K562 (cell line): ENCODE data around the gene LUZP1. TPM values are rescaled to one million over a fixed set of nuclear protein-coding genes. Genes with fewer than 3 reads are reported as not detected.

ENCODE experiments used
- ATAC-seq: fragments of 200-7000 bp; cut with Tn5 transposase; 3 replicates; pipeline ENCODE4 v1.9.1; 2020; ENCODE audit warnings: moderate library complexity
- BruUV-seq: library from RNA; stranded (reverse); fragments of 400-500 nt; replicated peaks from 2 replicates; lab custom pipeline; 2021; lab: Mats Ljungman, UMichigan
- CTCF ChIA-PET: fragments of 300-600 bp; formaldehyde crosslinking; extraction: SDS; loops from one replicate; lab custom pipeline; 2021; ENCODE audit warnings: low intra/inter-chr PET ratio; lab: Yijun Ruan, JAX
- POLR2A ChIA-PET: fragments of 300-600, 350-650 bp; sonication (Branson Sonifier 250); formaldehyde crosslinking; extraction: SDS; loops from one replicate; lab custom pipeline; 2021; ENCODE audit warnings: antibody characterized with exemption, inconsistent platforms; lab: Yijun Ruan, JAX
- DNase-seq, 4 experiments: peaks; one replicate each; pipeline versions ENCODE4 v3.0.0 to v3.0.0-alpha.2; 2011 to 2018; ENCODE audit warnings: low spot score in 3 of 4, mixed read lengths in 3 of 4; ENCODE audit errors: extremely low read depth in 1 of 4
- FAIRE-seq: peaks from 2 replicates; lab custom pipeline; 2011; peaks lifted over from hg19 to GRCh38; lab: Jason Lieb, UNC
- H2AFZ ChIP-seq: 2 replicates; pipeline ENCODE4 v1.6.0; 2011; ENCODE audit warnings: low read depth, low read length, control low read depth, inconsistent platforms
- H3K27ac ChIP-seq: fragments of 200-600 bp; 3 replicates; pipeline ENCODE4 v1.8.0; 2011; ENCODE audit warnings: low read depth, mild to moderate bottlenecking, control low read depth, inconsistent platforms, low read length, moderate library complexity, mixed read lengths; ENCODE audit errors: extremely low read depth
- H3K27me3 ChIP-seq, 2 experiments: fragments of 300-600 bp in 1 of 2; 2 replicates in 1 of 2; 3 replicates in 1 of 2; pipeline versions ENCODE4 v1.6.0 to v1.8.0; 2011; ENCODE audit warnings: inconsistent platforms in 2 of 2, low read length in 2 of 2, mild to moderate bottlenecking in 1 of 2, mixed read lengths in 1 of 2, moderate library complexity in 1 of 2; ENCODE audit not compliant: control insufficient read depth in 2 of 2, insufficient read depth in 2 of 2
- H3K36me3 ChIP-seq: fragments of 300-600 bp; 3 replicates; pipeline ENCODE4 v1.8.0; 2011; ENCODE audit warnings: mild to moderate bottlenecking, low read length, inconsistent platforms; ENCODE audit not compliant: control insufficient read depth, insufficient read depth
- H3K4me1 ChIP-seq, 2 experiments: fragments of 200-600 bp in 1 of 2; replicated peaks in 1 of 2; 2 replicates in 1 of 2; 3 replicates in 1 of 2; pipeline versions ENCODE4 v1.5.1 to v1.8.0; 2011; ENCODE audit warnings: inconsistent platforms in 2 of 2, low read length in 2 of 2, mild to moderate bottlenecking in 1 of 2, mixed read lengths in 1 of 2, moderate library complexity in 1 of 2; ENCODE audit not compliant: control insufficient read depth in 2 of 2, insufficient read depth in 2 of 2
- H3K4me2 ChIP-seq: 2 replicates; pipeline ENCODE4 v1.6.1; 2011; ENCODE audit warnings: low read length, control low read depth, inconsistent platforms, mixed read lengths; ENCODE audit not compliant: insufficient read depth
- H3K4me3 ChIP-seq: fragments of 200-600 bp; sonication (generic), shearing (Covaris generic); 2 replicates; pipeline ENCODE4 v1.5.1; 2016; ENCODE audit warnings: control low read depth, inconsistent platforms
- H3K79me2 ChIP-seq: fragments of 200-600 bp; 3 replicates; pipeline ENCODE4 v1.8.0; 2011; ENCODE audit warnings: low read length, inconsistent platforms; ENCODE audit not compliant: control insufficient read depth, insufficient read depth
- H3K9ac ChIP-seq, 2 experiments: 2 replicates each; pipeline versions ENCODE4 v1.6.0 to v1.6.1; 2011; ENCODE audit warnings: low read depth in 2 of 2, low read length in 2 of 2, control low read depth in 1 of 2, inconsistent platforms in 1 of 2, mild to moderate bottlenecking in 1 of 2, mixed read lengths in 1 of 2; ENCODE audit not compliant: insufficient read depth in 1 of 2
- H3K9me1 ChIP-seq: one replicate; pipeline ENCODE4 v1.6.0; 2011; ENCODE audit warnings: inconsistent platforms, mild to moderate bottlenecking, low read length, moderate library complexity; ENCODE audit not compliant: control insufficient read depth, insufficient read depth
- H3K9me3 ChIP-seq: replicated peaks from 2 replicates; pipeline ENCODE4 v1.5.1; 2011; ENCODE audit warnings: low read depth, low read length, inconsistent platforms; ENCODE audit not compliant: control insufficient read depth, insufficient read depth
- H4K20me1 ChIP-seq: replicated peaks from 2 replicates; pipeline ENCODE4 v1.6.1; 2011; ENCODE audit warnings: low read length, inconsistent platforms, mixed read lengths; ENCODE audit not compliant: control insufficient read depth, insufficient read depth
- CREB5 ChIP-seq: fragments of 250-450 bp; sonication (Bioruptor Pico); IDR thresholded peaks from 2 replicates; pipeline ENCODE4 v1.5.0; 2020; ENCODE audit warnings: mild to moderate bottlenecking
- LARP7 ChIP-seq: fragments of 450-650 bp; IDR thresholded peaks from 2 replicates; pipeline ENCODE4 v1.6.1; 2016
- MAFF ChIP-seq: IDR thresholded peaks from 2 replicates; pipeline ENCODE4 v1.6.1; 2012; ENCODE audit warnings: low read length, improper control_type of control experiment
- MIER1 ChIP-seq: fragments of 450-650 bp; IDR thresholded peaks from 2 replicates; pipeline ENCODE4 v1.6.1; 2016; ENCODE audit warnings: antibody characterized with exemption, mild to moderate bottlenecking, low read depth
- OTX1 ChIP-seq: fragments of 450-650 bp; formaldehyde crosslinking; IDR thresholded peaks from 2 replicates; pipeline ENCODE4 v1.4.0; 2022; ENCODE audit warnings: mild to moderate bottlenecking
- PRPF4 ChIP-seq: fragments of 200-400 bp; formaldehyde crosslinking; IDR thresholded peaks from one replicate; pipeline ENCODE4 v1.6.1; 2017; ENCODE audit warnings: low read length, low read depth, mild to moderate bottlenecking; ENCODE audit not compliant: insufficient read depth, poor library complexity, severe bottlenecking
- PURB ChIP-seq: sonication (generic); formaldehyde crosslinking; IDR thresholded peaks from 2 replicates; pipeline ENCODE4 v1.9.0; 2021; ENCODE audit warnings: low read depth, mild to moderate bottlenecking, missing genetic modification reagents
- ZNF146 ChIP-seq: IDR thresholded peaks from one replicate; pipeline ENCODE4 v1.6.1; 2018; ENCODE audit warnings: missing compliant biosample characterization; ENCODE audit not compliant: unreplicated experiment
- ZNF408 ChIP-seq: fragments of 250-450 bp; sonication (Bioruptor Pico); IDR thresholded peaks from 2 replicates; pipeline ENCODE4 v1.4.0; 2020; ENCODE audit warnings: low read depth, mild to moderate bottlenecking, moderate library complexity
- ZNF431 ChIP-seq: sonication (generic); formaldehyde crosslinking; IDR thresholded peaks from 2 replicates; pipeline ENCODE4 v1.8.0; 2022; ENCODE audit warnings: mild to moderate bottlenecking, missing genetic modification reagents
- ZNF699 ChIP-seq: fragments of 250-450 bp; sonication (Bioruptor Pico); IDR thresholded peaks from 2 replicates; pipeline ENCODE4 v1.8.0; 2021; ENCODE audit warnings: mild to moderate bottlenecking, moderate library complexity; ENCODE audit not compliant: insufficient replicate concordance
- WGBS: fragments of 100-300 bp; shearing (Covaris generic); methylation state at CpG from one replicate; pipeline ENCODE4 v1.1.6; 2016; ENCODE audit warnings: low coverage, mixed read lengths; ENCODE audit not compliant: insufficient coverage; ENCODE audit errors: missing lambda C conversion rate; 5-methylcytosine and 5-hydroxymethylcytosine counted together
- in situ Hi-C: fragments of 300-500 bp; cut with MboI; formaldehyde crosslinking; loops from 4 replicates; pipeline ENCODE4 v1.15.0; 2018; ENCODE audit warnings: inconsistent platforms, mixed read lengths
- intact Hi-C: fragments of 100-400 bp; cut with micrococcal nuclease; formaldehyde crosslinking; loops from 2 replicates; pipeline ENCODE4 v1.14.2; 2022
- polyA plus RNA-seq, 8 experiments: library from polyadenylated mRNA; depleted of rRNA in 4 of 8; stranded (reverse) in 5 of 8; unstranded in 3 of 8; fragments of >200 nt; fragmentation: Nextera tagmentation in 2 of 8; fragmentation: Illumina TruSeq in 1 of 8; extraction: Ambion mirVana in 2 of 8; extraction: Trizol in 1 of 8; gene quantifications; 2 replicates each; pipeline versions ENCODE4 v1.2.1 to v1.2.3, GENCODE V29; 2011 to 2014; ENCODE audit warnings: inconsistent platforms in 1 of 8, missing spikeins in 1 of 8
- total RNA-seq, 7 experiments: library from RNA; depleted of rRNA in 6 of 7; stranded (reverse); fragments of >200 nt in 6 of 7; fragmentation: Illumina TruSeq in 2 of 7; extraction: Trizol in 2 of 7; gene quantifications; 2 replicates each; pipeline versions ENCODE4 v1.2.1 to v1.2.3, GENCODE V29; 2011 to 2021; ENCODE audit warnings: low replicate concordance in 1 of 7

LUZP1 gene
- total and polyA plus RNA-seq, 9 of the 15 experiments (the other 6 are each of a cell fraction or from before 2014, with no cell fraction given), result 6.5 to 19.1 (median 12.4) TPM

GRCh38 chr1:23140940-23141596 is 27.6 kb downstream of the LUZP1 start:
- Histone ChIP-seq H3K4me1 (no peaks in the 10 kb centered on the region), H3K4me2 (no peak overlapping the region), H3K27ac (no peak overlapping the region), H4K20me1 (peaks cover 16% of the 10 kb centered on the region), H3K79me2 (peaks cover 6% of the 10 kb centered on the region; the same call in 1 of the 3 replicates), H3K9me3 (no peaks in the 10 kb centered on the region), H3K4me3 (no peak overlapping the region), H3K27me3 (no peaks in the 10 kb centered on the region), H3K9ac (peak overlapping the region in 1 of 2 experiments; percentile 41; a peak in 2 of 4 replicates), H2AFZ (no peak overlapping the region), H3K36me3 (no peaks in the 10 kb centered on the region; the same call in 2 of the 3 replicates), H3K9me1 (peaks cover 8% of the 10 kb centered on the region)
- in situ Hi-C loops (no loop called here), intact Hi-C loops (loop anchor here (5.0 kb wide), 1 partner anchor 44 kb away; no protein-coding TSS in a partner anchor)
- ATAC-seq (peak; percentile 49), FAIRE-seq (no peak), DNase-seq (no peak)
- ChIA-PET CTCF (no interaction called here), POLR2A (interaction anchor here (0.5 to 3.5 kb wide), 13 partner anchors 9 to 203 kb away, joined by 3 to 25 read pairs (median 4); partner anchors contain the start of gene HNRNPR)
- BruUV-seq, result no TSS peak
- WGBS, result 77% methylated on average over 6 of the region's 6 CpGs
- no peak for TF ChIP-seq MIER1
- no peak for TF ChIP-seq MAFF
- no peak for TF ChIP-seq ZNF699 (CRISPR knock-in tag)
- TF ChIP-seq LARP7, result no peak
- no peak for TF ChIP-seq ZNF431 (CRISPR knock-in tag)
- TF ChIP-seq PRPF4, result no peak
- no peak for TF ChIP-seq ZNF408 (CRISPR knock-in tag)
- no peak for TF ChIP-seq PURB (CRISPR knock-in tag)
- TF ChIP-seq CREB5, result no peak
- TF ChIP-seq ZNF146 (CRISPR knock-in tag), result no peak
- no peak for TF ChIP-seq OTX1 (CRISPR knock-in tag)
